ENCODE measurements around the gene SH2D2A.

DNA sequence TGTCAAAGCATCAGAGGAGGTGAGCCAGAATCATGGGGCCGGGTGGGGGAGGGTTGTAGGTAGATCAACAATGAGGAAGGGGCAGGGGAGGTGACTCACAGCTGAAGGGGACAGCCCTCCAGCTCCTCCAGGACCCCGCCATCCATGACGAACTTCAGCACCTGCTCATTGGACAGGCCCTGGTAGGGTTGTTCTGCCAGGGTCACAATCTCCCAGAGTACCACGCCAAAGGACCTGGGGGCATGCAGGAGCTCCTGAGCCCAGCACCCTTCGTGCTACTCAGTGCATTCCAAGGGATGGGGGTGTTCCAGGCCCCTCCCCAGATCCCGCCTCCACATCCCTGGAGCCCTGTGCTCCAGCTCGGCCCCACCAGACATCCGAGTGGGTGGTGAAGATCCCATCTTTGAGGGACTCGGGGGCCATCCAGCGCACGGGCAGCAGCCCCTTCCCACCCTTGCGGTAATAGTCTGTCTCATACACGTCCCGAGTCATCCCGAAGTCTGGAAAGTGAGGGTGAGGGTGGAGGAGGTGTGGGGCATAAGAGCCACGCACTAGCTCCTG is 24.7 kb upstream of the SH2D2A start:
- TF ChIP-seq ZNF274 (IDR thresholded peaks at IDR 0.05; ENCODE audit: low read depth, low read length), result no peak
- no peak for TF ChIP-seq YY1 (IDR thresholded peaks at IDR 0.05; ENCODE audit: insufficient read depth, insufficient read length)
- no peak for TF ChIP-seq SUZ12 (IDR thresholded peaks at IDR 0.05; ENCODE audit: extremely low read depth, insufficient read depth, insufficient read length)

Data from NT2/D1 (cell line).